HG03108 (cell line): Measurements from ENCODE around the gene APOB.

Experiments
- ATAC-seq: cut with Tn5 transposase; IDR thresholded peaks from one replicate; pipeline ENCODE4 v1.9.1; 2021; ENCODE audit warnings: moderate library complexity; ENCODE audit not compliant: unreplicated experiment

The APOB gene, protein sequence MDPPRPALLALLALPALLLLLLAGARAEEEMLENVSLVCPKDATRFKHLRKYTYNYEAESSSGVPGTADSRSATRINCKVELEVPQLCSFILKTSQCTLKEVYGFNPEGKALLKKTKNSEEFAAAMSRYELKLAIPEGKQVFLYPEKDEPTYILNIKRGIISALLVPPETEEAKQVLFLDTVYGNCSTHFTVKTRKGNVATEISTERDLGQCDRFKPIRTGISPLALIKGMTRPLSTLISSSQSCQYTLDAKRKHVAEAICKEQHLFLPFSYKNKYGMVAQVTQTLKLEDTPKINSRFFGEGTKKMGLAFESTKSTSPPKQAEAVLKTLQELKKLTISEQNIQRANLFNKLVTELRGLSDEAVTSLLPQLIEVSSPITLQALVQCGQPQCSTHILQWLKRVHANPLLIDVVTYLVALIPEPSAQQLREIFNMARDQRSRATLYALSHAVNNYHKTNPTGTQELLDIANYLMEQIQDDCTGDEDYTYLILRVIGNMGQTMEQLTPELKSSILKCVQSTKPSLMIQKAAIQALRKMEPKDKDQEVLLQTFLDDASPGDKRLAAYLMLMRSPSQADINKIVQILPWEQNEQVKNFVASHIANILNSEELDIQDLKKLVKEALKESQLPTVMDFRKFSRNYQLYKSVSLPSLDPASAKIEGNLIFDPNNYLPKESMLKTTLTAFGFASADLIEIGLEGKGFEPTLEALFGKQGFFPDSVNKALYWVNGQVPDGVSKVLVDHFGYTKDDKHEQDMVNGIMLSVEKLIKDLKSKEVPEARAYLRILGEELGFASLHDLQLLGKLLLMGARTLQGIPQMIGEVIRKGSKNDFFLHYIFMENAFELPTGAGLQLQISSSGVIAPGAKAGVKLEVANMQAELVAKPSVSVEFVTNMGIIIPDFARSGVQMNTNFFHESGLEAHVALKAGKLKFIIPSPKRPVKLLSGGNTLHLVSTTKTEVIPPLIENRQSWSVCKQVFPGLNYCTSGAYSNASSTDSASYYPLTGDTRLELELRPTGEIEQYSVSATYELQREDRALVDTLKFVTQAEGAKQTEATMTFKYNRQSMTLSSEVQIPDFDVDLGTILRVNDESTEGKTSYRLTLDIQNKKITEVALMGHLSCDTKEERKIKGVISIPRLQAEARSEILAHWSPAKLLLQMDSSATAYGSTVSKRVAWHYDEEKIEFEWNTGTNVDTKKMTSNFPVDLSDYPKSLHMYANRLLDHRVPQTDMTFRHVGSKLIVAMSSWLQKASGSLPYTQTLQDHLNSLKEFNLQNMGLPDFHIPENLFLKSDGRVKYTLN (N-terminal part only)

DNA sequence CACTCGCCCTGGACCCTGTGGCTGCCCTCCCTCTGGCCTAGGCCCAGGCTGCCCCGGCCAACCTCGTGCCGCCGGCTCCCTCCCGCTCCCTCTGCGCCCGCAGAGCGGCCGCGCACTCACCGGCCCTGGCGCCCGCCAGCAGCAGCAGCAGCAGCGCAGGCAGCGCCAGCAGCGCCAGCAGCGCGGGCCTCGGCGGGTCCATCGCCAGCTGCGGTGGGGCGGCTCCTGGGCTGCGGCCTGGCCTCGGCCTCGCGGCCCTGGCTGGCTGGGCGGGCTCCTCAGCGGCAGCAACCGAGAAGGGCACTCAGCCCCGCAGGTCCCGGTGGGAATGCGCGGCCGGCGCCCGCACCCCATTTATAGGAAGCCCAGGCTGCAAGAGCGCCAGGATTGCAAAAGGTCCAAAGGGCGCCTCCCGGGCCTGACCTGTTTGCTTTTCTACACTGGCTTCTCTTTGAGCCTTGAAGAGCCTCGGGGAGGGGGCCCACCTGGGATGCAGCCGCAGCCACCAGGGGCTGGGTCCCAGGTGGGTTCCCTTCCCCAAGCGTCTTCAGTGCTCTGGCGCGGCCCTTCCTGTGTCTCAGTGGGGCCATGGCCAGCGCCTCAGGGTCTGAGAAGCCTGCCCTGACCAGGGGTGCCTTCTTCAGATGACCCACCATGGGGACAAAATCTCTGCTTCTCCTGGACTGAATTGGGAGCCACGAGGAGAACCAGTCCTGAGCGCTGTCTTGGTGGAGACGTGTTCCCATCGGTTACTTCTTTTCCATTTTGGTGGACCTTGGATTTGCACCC lies at the start of gene APOB:
Gene APOB (minus strand): TSS at position 330 of the 789 bp plus-strand sequence. CDS start 128 bp downstream, at position 202.
- no peak for ATAC-seq

DNA sequence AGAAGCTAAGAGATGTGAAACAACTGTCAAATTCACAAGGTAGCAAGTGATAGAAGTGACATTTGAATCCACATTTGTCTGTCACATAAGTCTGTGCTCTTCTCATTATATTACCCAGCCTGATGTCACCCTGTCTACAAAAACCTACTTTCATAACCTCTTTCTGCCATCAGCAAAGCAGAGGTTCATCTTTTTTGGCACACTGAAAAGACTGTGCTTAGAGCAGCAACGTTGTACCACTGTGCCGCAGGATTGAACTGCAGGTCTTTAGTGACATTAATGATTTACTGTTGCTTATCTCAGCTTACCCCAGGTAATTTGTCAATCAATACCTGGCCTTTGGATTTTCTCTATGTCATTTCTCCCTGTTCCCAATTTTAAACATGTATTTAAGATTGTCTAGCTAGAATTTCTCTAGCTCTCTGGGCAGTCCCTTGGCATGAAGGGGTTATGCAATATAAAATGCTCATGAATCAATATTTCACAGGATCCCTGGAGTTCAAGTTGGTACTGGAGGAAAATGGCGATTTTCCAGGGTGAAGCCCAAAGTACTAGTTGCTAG lies 48.5 kb upstream of the APOB start:
- no peak for ATAC-seq

DNA sequence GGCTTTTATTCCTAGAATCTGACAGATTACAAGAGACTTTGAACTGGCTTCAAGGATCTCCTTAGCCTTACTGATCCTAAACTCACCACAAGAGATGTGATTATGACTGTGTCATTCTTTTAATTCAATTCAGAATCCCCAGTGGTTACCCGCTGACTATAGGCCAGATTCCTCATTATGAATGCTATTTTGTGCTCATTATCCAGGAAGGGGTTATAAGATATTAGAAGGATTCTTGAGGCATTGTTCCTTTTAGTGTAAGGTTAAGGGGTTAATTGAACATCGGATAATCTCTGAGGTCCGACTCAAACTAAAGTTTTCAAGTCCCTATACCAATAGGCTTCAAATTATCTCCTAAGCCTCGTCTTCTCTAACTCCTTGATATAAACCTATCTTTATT lies 40.5 kb upstream of the APOB start:
- no peak for ATAC-seq

DNA sequence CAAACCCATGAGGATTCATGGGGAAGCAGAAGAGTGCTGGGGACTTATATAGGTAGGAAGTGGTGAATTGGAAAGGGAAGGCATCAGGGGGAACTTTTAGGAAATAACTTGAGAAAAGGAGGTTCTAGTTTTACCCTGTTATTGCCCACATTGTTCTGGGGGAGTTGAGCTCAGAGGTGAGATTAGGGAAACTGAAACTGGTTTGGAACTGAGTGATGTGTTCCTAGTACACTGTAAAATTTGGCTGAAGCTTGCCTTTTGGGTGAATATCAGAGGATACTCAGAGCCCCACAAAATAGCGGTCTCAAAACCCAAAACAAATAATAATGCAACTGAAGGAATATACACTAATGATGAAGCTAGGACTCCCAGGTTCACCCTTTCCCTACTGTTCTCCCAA lies 39.6 kb upstream of the APOB start:
- ATAC-seq: no peak

DNA sequence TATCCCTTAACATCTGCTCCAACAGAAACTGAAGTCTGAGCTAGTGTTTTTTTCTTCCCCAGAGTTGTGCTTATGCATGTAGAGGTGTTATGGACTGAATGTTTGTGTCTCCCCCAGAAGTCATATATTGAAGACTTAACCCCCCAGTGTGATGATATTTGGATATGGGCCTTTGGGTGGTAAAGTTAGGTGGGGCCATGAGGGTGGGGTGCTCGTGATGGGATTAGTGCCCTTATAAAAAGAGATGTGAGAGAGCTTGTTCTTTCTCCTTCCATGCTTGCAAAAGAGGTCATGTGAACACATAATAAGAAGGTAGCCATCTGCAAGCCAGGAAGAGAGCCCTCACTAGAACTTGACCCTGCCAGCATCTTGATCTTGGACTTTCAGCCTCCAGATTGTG lies 34.4 kb upstream of the APOB start:
- no peak for ATAC-seq

DNA sequence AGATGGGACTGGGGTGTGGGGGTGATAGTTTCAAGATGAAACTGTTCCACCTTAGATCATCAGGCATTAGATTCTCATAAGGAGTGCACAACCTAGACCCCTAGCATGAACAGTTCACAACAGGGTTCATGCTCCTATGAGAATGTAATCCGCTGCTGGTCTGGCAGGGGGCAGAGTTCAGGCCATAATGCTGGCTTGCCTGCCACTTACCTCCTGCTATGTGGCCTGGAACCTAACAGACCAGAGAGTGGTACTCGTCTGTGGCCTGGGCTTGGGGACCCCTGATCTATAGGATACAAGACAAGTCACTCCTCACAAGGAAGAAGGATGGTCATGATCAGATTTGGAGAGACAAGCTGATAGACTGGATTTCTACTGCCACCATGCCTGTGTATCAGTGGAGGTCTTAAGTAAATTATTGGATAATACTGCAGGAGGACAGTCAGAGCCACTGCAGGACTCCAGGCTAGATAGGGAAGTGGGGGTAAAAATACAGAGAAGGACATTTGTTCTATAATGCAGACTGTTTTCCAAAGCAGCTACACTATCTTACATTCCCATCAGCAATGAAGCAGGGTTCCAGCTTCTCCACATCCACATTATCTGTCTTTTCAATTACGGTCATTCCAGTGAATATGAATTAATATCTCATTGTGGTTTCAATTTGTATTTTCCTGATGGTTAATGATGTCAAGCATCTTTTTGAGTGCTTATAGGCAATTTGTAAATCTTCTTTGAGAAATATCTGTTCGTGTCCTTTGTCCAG lies 28.8 kb upstream of the APOB start:
- no peak for ATAC-seq

DNA sequence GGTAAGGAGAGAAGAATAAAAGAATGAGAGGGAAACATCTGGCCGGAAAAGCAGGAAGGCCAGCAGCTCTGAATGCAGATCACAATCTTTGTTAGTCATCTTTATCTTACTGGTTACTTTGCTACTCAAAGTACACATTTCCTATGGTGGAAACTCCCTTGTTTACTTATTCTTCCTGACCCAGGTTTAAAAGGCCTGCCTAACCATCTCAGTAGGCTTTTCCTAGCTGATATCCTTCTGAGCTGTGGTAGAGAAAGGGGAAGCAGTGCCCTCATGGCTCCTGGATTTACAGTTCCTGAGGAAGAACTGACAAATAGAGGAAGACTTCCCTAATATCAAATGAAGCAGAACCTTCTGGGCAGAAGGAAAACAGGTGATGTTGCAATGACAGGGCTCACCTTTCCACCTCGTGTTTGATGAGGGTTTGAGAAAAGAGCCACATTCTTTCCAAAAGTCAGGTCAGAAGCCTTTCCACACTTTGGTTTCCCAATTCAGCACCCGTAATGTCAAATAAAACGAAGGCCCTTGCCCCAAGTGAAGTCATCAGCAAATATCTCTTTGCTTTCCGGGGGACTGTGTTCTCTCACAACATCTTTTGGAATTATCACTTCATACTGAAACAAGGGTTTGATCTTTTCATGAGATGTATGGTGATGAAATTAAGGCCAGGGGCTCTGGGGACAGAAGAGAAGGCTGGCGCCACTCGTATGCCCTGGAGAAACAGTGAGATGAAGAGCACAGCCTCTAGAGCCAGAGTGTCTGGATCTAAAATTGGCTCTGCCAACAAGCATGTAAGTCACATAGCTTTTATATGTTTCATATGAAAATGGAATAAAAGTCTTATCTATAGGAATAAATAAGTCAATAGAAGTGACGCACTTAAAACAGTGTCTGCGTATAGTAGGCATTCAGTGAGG lies 26.7 kb upstream of the APOB start:
- ATAC-seq: no peak

DNA sequence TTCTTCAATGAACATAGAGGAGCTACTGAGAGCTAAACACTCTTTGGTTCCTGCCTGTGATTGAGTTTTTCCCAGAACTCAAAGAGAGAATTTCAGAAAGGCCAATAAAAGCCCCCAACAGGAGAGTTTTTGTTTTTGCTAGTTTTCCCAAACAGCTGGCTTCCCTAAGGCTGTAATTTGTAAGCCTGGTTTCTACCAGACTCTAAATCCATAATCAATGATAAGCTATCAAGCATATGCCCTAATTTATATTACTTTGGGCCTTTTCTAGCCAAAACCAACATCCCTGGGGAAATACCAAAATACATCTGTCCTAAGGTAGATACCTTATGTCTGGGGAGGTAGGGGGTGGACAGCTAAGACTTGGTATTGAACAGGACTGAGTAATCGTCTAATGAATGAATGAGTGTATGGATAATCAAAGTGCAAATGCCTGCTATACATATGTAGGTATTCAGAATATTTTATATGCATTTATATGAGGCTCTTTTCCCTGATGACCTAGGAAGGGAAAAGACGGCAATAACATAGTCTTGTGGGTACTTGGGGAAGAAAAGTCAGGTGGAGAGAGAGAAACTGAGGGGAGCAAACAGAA lies 26.0 kb upstream of the APOB start:
- ATAC-seq: no peak

DNA sequence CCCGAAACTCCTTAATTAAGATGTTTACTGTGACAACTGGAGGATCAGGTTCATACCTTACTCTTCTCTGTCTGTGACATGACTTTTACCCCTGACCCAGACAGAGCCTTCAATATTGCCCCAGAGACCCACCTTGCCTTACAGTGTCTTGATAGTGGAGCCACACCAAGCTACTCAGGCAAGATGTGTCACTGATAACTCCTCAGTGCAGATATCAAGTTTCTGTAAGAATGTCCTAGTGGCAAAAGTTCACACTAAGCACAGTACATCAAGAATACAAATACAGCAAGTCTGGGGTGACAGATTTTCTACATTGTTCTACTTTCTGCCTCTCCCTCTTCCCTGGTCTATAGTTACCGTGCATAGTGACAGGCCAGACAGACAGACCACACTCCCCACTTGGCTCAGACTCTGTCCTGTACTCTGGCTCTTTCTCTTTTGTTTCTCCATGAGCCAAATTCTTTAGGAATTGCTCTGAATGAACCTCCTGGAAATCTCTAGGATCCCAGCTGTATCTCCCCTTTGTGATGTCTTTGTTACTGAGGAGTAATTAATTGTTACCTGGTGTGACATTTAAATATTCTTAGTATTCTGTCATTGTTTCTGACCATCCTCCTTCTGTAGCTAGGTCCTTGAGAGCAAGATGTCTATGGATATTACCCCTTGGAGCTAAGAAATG lies 24.1 kb upstream of the APOB start:
- no peak for ATAC-seq

DNA sequence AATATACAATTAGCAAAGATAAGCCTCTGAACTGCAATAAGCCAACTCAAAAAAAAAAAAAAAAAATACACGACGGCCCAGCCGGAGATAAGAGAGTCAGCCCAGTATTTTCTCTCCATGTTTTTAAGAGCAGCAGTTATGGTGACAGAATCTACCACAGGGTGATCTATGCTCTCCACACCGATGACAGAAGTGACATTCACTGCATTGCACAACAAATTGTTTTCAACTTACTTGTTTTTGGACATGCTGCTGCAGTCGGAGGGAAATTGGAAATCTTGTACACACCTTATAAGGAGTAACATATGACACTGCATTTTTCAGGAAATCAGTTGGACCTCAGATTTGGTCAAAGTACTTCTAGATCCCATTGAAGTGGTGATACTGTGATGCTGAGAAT lies 23.3 kb upstream of the APOB start:
- ATAC-seq: no peak

DNA sequence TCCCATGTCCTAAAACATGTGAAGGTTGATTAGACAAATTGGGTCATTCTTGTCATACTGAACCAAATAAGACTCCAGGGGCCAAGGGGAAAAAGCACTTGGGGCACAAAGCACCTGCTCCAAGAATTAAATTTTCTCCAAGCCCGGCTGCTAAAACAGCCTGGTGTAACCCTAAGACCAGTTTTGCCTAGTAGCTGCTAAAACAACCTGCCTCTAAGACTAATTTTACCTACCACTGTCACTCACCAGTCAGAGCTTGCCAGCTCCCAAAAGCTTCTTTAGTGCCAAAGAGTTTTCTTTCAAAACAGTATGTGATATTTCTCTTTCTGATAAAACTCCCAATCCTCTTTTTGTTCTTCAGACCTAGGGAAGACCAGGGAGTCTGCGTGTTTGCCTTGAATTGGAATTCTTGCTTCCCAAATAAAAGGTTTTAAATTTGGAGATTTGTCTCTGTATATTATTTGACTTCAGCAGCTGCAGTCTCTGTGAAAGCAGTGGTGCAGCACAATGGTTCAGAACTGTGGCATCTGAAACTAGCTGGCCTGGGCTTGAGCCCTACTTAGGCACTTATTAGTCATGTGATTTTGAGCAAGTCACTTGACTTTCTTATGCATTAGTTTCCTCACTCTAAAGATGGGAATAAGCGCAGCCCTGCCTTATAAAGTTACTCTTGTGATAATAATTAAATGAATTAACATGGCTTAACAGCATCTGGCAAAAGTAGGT lies 16.2 kb upstream of the APOB start:
- no peak for ATAC-seq

DNA sequence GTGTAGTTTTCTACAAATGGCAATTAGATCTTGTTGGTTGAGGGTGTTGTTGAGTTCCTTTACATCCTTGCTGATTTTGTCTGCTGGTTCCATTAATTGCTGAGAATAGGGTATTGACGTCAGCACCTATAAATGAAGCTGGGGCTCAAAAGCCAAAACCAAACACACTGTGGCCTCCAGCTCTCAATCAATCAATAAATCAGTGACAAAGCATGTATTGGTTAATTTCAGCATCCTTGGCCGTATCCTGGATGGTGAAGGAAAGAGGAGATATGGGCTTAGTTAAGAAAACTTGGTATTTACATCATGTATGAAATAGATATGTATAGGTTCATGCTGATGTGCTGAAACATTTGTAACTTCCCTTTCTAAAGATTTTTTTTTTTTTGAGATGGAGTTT lies 13.2 kb upstream of the APOB start:
- no peak for ATAC-seq

DNA sequence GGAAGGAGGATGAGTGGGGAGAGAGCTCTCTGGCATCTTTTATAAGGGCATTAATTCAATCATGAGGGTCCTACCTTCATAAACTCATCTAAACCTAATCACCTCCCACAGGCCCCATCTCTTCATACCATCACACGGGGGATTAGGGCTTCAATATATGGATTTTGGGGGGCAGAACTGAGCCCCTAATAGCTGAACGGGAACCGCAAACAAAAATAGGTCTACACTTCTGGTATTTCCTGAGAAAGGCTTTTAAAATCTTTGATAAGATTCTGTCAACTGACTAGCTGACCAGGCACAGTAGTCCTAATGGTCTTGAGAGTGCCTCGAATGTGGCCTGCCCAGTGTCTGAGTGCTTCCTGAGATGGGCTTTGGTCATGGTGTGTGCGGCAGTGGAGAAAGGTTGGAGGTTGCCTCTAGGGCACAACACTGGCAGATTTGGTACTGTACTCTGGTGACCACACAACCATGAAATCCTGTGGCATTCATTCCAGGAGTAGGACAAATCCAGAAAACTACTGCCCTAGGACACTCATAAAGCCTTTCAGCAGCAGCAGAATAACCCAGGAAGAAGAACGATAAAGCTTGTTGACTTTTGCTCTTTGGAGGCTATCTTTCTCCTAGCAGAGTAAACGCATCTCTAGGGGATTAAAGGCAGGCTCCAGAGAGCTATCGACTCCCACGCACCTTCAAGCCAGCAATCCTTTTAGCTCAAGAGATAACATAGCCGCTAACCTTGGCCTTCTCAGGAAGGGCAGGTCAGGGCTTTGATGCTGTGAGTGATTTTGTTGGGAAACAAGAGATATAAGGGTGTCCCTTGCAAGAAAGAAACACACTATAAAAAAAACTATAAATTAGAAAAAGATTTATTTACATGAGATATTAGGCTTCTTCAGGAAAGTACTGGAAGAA lies 12.3 kb upstream of the APOB start:
- ATAC-seq: no peak

DNA sequence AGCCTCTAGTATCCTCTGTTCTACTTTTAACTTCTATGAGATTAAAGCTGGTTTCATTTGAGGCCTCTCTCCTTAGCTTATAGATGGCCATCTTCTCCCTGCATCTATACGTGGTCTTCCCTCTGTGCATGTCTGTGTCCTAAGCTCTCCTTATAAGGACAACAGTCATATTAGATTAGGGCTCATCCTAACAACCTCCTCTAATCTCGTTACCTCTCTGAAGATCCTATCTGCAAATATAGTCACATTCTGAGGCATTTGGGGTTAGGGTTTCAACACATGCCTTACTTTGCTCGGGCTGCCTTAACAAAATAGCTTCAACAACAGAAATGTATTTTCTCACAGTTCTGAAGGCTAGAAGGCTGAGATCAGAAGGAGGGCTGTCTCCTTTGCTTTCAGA lies 11.6 kb upstream of the APOB start:
- no peak for ATAC-seq

DNA sequence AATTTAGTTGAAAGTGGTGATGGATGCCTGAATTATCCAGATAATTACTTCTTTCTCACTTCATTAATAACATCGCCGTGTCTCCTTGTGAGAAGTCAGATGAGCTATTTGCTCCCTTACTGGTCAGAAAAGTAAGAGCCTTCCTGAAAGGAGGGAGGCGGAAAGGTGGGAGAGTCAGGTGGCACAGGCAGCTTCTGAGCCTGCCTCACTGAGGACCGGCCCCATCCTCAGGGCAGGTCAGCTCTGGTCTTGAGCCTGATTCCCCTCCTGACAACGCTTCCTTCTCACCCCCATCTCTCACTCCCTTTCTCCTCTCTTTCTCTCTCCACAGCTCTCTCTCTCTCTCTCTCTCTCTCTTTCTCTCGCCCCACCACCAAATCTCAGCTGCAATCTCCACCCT lies 10.1 kb upstream of the APOB start:
- ATAC-seq: no peak

DNA sequence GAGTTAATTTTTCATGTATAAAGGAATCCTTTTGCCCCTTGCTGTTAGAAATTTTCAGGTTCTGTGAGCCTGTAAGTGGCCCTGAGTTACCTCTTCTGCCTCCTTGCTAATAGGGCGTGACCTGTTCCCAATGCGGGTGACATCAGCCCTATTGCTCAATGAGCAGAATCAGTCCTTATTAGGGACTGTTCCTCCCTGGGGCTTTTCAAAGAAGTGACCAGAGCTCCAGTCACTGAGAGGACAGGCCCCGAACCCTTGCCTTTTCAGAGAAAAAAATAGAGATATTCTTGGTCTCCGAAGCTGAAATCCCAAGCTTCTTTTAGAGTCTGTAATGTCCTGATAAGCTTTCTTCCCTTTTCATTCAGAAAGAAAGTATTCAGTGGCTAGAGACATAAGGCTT lies 8.2 kb upstream of the APOB start:
- ATAC-seq: no peak
